Cortex of kidney (tissue), 1 donor: ENCODE measurements around the gene RSPH9.

ENCODE experiments used
- DNase-seq: peaks from one replicate; lab custom pipeline; 2025; lab: John Stamatoyannopoulos, UW

RSPH9 gene

DNA sequence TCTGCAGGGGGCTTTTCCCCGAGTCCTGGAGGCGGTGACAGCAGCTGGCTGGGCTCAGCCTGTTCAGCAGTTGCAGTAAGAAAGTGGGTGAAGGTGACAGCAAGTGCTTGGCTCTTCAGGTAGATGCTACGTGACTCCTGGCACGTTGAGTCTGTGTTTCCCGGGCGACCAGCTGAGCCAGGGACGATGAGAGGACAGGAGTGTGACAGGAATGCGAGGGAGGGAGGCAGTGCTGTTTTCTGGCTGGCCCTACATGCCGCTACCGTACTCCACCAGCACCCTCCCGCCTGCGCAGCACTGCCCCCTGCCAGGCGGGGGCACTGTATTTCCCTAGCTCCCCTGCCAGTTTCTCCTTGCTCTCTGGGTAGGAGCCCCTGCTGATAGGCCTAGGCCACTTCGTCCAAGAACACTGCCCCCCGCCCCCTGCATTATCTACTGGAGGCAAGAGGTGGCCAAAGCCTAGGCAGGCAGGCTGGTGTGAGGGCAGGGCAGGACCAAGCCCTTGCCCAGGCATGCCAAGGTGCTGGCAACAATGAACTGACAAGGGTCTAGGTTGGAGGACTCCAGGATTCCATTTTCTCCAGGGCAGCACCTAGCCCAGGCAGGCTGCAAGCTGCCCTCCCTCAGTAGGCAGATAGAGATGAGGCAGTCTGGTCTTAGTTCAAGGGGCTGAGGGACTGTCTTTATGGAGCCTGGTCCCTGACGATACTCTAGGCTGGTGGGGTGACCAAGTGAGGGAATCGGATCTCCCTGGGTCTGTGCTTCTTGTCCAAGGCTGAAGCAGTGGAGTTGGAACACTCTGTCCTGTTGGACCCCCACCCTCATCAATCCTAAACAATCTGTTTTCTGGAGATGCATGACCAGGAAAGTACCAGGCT lies 23.6 kb downstream of the RSPH9 start:
- no peak for DNase-seq

DNA sequence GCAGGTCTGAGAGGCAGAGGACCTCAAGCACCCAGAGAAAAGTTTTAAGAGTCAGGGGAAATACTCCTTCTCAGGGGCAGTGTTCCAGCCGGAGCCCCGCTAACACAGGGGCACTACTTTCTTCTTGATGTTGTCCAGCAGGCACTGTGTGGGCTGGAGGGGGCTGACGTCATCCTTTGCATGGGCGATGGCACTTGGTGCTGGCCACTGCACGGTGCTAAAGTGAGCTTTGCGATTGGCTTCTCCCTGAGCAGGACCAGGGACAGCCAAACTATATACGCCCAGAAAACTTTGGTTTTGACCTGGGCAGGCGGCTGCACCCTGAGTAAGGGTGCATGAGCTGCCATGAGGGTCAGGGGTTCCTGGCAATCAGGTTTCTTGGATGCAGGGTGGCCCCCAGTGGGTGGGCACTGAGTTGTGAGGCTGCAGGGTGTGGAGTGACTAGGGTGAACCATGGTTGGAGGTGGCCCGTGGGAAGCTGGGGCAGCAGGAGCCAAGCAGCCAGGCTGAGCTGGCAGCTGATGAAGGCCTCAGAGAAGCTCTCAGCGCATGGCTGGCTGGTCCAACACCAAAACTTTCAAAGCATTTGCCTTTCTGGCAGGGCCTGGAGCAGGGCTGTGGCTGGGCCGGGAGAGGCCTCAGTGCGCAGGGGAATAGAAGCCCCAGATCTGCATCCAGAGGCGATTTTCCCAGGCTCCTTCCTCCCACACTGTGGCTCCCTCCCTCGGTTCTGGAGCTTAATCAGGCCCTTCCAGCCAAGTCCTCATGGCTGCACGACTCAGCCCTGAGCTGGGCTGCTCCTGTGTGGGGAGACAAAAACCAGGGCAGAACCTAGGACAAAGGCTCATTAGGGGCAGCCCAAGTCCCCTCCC lies 24.4 kb downstream of the RSPH9 start:
- no peak for DNase-seq

DNA sequence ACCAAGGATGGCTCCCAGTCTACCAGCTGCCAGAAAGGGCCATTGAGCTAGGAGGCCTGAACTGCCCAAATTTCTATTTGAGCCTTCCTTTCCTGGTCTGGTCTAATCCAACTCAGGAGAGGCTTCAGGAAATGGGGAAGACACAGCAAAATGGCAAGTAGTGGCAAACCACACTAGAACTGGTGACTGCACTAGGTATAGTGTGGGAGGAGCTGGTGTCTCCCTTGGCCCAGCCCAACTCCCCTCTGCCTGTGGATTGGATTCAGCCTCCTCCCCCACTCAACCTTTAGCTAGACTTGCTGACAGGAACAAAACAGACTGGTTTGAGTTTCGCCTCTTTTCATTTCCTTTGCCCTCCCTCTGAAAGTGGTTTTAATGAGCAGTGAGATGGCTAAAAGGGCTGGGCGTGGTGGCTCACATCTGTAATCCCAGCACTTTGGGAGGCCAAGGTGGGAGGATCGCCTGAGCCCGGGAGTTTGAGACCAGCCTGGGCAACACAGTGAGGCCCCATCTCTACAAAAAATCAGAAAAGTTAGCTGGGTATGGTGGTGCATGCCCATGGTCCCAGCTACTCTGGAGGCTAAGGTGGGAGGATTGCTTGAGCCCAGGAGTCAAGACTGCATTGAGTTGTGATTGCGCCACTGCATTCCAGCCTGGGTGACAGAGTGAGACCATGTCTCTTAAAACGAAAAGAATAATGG lies 25.2 kb downstream of the RSPH9 start:
- no peak for DNase-seq

DNA sequence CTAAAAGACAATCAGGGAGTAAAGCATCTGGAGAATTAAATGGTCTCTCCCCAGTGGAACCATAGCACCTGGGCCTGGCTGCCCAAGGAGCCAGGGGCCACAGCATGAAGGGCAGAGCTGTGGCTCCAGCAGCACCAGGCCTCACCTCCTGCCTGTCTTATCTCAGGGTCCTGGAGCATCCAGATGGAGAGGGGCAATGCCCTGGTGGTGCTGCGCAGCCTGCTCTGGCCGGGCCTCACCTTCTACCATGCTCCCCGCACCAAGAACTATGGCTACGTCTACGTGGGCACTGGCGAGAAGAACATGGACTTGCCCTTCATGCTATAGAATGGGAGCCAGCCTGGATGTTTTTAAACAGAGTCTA lies 25.8 kb downstream of the RSPH9 start:
- no peak for DNase-seq

DNA sequence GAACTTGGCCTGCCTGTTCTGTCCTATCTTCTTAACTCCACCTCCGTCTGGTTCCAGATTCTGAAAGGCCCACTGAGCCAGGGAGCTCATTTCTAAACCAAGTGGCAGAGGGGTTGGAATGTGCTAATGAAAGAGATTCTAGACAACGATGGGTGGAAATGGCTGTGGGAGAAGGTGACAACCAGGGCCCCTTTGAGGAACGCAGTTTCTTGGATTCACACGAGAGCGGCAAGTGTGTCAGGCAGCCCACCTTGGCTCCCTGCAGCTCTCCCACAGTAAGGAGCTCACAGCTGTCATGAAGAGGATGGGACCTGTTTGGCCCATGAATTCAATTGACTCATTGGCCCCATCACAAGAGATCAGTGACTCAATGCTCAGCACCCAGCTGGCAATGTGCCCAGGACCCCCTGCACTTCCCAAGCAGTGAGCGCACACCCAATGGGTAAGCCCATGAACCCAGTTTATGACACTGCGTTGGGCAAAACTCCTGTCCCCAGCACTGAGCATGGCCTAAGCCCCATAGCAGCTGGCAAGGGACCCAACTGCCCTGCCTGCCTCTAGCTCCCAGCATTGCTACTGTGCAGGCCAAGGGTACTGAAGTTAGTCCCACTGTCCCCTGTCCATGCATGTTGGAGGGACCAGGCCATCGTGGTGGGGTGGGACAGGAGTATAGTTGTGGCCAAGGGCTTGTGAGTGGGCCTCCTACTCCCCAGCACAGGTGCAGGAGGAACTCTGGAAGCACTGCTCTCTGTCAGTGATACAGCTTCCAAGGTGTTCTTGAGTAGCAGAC lies 26.4 kb downstream of the RSPH9 start:
- DNase-seq: no peak

DNA sequence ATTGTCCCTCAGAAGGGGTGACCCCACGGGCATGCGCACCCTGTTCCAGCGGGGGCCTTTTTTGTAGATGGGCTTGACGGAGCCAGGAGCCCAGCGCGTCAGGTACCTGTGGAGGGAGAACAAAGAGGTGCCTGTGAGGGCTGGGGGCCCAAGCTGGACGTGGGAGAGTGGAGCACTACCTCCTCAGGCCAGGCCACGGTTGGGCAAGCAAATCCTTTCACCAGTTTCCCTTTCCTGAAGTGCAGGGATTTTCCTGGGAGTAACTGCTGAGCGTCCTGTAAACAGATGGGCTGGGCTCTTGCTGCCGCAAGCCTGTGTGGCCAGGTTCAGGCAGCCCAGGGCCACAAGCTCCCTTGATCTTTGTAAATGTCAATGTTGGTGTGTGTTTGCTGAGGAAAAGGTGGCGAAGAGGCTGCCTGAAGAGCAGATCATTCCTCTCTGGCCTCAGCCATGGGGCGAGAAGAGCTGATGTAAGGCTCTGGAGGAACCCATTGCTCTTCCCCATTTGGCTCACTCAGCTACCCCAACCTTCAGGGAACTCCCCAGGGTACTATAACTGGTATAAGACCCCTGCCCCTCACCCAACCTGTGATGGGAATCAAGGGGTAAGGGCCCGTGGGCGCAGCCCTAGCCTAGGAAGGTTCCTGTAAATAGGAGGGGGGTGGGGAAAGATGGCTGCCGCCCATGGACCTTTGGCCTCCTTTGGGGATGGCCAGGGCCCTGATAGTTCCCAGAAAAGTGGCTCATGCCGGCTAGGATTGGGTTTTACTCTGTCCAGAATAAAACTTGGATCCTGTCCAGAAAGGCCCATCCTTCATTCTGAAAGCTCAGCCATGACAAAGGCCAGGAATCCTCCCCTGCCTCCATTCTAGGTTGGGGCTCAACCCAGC lies 27.2 kb downstream of the RSPH9 start:
- no peak for DNase-seq

DNA sequence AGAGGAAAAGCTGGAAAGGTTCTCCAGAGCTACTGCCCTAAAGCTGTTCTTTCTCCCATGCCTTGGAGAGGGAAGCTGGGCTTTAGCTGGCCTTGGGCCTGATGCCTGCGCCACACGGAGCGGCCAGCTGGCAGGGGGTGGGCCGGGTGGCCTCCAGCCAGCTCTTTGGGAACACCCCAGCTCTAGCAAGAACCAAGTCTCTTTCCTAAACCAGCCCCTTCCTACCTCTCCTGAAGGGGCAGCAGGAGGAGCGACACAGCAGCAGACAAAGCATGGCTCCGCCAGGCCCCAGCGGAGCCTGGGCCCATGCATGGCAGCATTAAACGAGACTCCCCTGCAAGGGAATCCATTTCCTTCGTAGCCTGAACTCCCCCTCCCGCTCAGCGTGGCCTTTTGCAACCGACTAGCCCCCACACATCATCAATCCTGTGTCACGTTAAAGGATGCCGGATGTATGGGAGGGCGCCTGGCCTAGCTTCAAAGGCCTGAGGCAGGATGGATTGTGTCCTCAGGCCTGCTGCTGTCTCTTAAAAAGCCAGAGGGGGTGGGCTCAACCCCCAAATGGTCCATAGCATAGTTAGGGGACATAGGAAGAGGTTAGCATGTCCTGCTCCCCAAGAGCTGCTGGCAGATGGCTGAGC lies 28.7 kb downstream of the RSPH9 start:
- DNase-seq: no peak

DNA sequence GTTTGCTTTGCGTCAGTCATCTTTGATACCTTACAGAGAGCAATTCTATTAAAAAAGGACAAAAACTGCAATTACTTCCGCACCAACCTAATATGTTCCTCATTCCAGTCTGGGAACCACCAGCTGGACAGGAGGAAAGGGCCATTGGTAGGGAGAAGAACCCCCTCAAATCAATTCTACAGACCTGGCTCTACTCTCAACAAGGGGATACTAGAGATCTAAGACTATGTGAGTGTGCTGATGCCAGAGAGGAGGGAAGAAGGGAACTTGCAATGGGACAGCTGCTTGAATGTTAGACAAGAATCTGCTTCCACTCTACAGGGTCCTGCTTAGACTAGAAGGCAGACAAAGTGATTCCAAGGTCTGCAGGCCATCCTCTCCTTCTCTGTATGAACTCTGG lies 29.5 kb downstream of the RSPH9 start:
- DNase-seq: no peak

DNA sequence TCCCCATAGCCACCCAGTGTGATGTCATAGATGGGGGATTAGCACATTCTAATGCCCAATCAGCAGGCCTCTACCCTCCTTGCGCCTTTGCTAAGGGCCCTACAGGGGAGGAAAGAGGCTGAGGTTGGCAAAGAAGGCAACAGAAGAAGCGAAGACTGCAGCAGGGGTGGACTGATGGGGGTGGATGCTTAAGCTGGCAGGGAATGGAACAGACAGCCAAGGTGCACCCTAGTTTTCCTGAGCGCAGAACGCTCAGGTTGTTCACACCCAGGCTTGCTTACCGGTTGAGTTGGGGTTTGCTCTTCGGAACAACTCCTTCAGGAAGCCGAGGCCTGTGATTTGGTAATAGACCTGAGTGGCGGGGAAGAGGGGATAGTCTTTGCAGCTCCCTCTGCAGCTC lies 30.1 kb downstream of the RSPH9 start:
- DNase-seq: no peak

DNA sequence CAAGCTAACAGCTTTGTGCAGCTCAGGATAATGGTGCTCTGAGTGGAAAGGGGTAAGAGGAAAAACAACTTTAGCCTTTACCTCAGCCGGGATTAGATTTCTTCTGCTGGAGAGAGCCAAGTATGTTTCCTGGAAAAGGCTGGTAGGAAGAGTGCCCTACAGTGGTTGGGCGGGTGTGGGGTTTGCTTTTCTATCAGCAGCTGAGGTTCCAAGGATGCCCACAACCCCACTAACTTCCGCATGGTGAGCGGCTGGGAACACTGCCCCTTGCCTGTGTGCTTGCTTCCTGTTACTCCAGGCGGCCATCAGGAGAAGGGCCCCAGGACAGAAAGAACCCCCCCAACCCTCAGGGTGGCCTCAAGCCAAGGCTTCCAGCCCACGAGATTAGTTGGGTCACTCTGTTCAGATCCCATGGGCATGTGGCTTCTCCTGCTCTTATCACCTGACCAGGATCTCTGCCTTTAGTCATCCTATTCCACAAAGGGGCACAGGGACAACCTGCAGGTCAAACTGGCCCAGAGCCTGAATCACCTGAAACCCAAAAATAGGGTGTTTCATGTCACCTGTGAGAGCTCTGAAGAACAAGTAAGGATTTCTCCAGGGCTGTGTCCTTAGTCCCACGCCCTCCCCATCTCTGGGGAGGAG lies 32.2 kb downstream of the RSPH9 start:
- no peak for DNase-seq

DNA sequence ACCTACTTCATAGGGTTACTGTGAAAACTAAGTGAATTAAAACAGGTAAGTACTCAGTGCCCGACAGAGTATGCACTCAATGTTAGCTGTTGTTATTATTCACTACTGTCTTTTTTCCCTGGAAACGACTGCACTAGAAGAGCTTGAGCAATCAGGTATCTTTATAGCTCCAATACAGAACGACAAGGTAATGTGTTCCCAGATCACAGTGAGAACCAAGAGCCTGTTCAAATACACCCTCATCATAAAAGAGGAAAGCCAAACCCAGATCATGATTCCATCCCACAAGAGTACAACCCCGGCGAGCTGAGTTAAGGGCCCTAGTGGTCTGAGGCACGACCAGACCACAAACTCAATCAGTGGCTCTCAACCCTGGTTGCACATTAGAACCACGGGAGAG lies 32.9 kb downstream of the RSPH9 start:
- no peak for DNase-seq

DNA sequence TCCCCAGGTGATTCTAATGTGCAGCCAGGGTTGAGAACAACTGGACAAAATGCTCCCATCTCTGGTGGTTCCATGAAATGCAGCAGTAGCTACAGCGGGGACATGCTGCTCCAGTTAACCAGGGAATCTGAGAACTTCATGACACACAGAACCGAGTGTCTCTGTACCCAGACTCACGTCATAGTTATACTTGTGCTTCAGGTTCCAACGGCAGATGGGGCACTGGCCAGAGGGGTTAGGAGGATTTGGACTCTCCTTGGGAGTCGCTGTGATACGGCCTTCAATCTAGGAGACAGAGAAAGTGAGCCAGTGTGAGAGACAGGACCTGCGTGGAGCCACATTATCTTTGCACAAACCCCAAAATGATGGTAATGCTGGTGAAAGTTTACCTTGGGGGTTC lies 33.5 kb downstream of the RSPH9 start:
- DNase-seq: no peak

DNA sequence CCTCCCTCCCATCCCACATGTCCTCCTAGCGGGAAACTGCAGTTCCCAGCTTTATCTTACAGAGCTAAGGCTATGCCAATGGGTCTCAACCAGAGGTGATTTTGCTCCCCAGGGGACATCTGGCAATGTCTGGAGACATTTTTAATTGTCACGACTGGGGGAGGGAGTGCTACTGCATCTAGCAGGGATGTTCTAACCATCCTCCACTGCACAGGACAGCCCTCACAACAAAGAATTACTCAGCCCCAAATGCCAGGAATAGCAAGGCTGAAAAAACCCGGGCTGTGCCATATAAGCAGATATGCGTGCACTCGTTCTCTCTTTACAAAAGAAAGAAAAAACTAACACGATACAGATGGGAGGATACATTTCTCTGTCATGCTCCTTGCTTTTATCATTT lies 34.2 kb downstream of the RSPH9 start:
- DNase-seq: no peak

DNA sequence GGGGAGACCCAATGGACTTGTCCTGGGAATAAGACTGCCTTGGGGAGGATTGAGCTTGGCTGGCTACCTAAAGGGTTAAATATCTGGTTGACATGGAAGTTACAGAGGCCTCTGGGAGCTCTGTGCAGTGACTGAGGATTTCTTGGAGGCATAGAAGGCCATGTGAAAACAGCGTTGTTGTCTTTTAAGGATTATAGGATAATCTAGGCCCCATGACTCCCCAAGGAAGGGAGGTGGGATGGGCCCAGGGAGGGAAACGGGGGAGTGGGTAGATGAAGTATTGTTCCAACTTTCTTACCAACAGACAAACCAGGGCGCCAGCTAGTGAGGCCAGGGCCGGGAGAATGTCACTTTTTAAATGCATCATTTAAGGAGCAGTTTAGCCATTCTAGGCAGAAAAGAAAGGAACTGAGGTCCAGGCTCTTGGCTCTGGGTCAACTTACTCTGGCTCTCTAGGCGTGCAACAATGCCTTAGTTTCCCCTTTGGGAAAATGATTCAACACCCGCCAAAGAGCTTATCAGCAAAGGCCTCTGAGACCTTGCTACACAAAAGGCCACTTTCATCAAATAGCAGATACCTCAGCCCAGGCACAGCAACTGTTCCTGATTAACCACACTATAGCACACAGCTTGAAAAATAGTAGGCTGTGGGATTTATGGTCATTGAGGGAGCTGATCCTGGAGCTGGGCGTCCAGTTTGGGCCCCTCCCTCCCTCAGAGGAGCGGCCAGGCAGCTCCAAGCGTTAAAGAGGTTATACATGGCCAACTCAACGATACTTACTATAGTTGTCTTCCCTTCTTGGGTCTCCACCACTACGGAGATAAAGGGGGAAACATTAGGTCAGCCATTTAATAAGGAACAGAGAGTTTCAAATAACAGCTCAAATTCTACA lies 35.7 kb downstream of the RSPH9 start:
- DNase-seq: no peak

DNA sequence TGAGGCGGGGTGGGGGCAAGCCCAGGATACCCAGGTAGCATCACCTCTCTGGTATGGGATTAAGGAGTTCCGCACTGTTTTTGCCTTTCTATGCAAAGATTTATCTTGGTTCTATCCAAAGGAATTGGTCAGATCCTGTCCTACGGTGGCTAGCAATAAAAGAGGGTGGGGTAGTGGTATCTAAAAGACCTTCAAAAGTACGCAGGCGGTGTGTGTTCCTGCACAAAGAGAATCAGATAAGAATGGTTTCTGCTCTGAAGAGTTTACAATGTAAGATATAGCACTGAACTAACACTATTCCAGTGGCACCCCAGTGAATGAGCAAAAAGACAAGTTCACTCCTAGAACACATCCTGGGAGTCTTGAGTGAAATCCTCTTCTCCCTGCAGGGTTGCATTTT lies 36.5 kb downstream of the RSPH9 start:
- no peak for DNase-seq

DNA sequence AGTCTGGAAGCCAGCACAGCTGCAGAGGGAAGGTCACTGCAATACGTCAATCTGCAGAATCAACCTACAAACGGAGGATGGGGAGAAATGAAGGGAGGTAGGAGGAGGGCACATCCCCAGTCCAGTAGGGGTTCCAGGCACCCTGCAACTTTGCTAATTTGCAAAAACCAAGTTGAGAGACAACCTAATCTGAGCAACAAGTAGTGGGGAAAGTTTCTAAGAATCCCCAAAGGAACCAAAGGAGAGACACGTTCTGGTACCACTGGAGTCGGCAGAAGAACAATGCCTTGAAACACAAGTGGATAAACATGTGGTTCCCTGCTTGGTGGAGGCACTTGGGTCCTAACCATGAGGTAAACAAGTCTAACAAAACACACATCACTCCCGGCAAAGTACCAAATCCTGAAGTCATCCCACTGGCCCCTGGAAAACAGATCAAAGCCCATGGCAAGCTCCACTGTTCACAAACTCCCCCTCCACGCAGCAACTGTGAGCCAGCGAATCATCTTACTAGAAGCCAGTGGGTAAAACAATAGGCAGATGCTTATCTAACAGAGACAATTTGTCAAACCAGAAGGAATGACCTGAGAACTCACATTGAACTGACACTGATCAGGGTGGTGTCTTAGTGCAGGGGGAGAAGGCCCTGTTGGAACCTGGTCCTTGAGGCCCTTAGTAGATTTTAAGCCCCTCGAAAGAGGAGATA lies 38.0 kb downstream of the RSPH9 start:
- DNase-seq: no peak

DNA sequence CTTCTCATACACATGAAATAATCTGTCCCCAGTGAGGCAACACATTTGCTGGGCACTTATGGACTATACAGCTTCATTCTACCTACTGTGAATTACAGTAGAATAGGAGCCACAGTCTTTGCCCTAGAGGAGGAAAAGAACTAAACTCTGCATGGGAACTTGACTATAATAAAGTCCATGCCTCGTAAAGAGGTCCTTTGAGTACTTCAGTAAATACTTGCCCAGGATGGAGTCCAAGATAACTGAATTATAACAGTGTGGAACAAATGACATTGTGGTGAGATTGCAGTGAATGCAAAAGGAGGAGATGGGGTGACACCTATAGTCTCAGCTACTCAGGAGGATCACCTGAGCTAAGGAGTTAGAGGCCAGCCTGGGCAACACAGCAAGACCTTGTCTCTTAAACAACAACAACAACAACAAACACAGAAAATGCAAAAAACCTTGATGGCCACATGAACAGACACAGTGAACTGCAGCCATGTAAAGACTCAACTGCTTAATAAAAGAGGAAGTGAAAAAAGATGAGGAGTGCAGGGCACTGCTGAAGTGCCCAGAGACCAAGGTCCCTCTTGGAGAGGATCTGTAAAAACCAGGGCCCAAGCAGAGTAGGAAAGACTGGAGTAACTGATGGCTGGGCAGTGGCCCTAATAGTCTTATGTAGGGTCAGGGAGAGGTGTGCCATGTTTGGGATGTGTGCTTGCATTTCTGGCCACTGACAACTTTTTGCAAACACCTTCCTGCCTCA lies 39.0 kb downstream of the RSPH9 start:
- no peak for DNase-seq
